AG09319 (cell line): ENCODE measurements around the gene PPY.
"Not testable (repeated sequence)": the region's sequence is repeated elsewhere in the genome, so short reads cannot be mapped to it uniquely, and the experiment has no call there.

Source experiments
- DNase-seq: peaks from one replicate; pipeline ENCODE4 v3.0.0-alpha.2; 2010; ENCODE audit warnings: low read depth; ENCODE audit errors: extremely low read depth
- TF ChIP-seq, protein P1 (sequence below): IDR thresholded peaks from 2 replicates; pipeline ENCODE4 v1.5.1; 2011; ENCODE audit warnings: low read depth, mild to moderate bottlenecking, inconsistent platforms, low read length, moderate library complexity

PPY gene

DNA sequence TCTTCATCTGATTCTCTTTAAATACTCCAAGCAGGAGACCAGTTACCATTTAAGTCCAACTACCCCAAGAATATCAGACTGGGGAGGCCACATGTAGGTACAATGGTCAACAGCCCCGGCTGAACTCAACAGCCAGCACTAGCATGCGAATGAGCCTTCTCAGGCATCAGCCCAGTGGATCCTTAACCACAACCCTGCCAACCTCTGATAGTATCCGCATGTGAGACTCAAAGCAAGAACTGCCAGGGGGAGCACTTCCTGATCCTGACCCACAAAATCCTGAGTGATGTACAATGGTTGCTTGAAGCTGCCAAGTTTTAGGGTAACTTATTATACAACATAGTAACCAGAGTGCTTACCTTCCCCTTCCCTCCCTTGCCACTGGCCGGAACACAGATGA lies 7.5 kb upstream of the PPY start:
- TF ChIP-seq, protein P1, sequence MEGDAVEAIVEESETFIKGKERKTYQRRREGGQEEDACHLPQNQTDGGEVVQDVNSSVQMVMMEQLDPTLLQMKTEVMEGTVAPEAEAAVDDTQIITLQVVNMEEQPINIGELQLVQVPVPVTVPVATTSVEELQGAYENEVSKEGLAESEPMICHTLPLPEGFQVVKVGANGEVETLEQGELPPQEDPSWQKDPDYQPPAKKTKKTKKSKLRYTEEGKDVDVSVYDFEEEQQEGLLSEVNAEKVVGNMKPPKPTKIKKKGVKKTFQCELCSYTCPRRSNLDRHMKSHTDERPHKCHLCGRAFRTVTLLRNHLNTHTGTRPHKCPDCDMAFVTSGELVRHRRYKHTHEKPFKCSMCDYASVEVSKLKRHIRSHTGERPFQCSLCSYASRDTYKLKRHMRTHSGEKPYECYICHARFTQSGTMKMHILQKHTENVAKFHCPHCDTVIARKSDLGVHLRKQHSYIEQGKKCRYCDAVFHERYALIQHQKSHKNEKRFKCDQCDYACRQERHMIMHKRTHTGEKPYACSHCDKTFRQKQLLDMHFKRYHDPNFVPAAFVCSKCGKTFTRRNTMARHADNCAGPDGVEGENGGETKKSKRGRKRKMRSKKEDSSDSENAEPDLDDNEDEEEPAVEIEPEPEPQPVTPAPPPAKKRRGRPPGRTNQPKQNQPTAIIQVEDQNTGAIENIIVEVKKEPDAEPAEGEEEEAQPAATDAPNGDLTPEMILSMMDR = no peak; the same call in none of the 2 replicates
- DNase-seq = no peak

DNA sequence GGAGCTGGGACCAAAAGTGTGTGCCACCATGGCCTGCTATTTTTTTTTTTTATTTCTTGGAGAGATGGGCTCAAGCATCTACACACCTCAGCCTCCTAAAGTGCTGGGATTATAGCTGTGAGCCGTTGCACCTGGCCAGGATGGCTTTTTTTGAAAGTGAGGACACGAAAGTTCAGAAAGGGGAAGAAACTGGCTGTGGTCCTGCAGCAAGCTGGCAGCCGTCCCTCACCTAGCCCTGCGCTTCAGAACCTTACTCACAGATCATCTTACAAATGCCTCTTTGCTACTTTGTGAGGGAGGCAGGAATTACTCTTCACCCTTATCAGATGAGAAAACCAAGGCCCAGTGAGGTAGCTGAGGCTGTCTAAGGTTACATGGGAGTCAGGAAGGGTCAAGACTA lies 4.5 kb upstream of the PPY start:
- DNase-seq = no peak
- TF ChIP-seq, protein P1 = no peak

DNA sequence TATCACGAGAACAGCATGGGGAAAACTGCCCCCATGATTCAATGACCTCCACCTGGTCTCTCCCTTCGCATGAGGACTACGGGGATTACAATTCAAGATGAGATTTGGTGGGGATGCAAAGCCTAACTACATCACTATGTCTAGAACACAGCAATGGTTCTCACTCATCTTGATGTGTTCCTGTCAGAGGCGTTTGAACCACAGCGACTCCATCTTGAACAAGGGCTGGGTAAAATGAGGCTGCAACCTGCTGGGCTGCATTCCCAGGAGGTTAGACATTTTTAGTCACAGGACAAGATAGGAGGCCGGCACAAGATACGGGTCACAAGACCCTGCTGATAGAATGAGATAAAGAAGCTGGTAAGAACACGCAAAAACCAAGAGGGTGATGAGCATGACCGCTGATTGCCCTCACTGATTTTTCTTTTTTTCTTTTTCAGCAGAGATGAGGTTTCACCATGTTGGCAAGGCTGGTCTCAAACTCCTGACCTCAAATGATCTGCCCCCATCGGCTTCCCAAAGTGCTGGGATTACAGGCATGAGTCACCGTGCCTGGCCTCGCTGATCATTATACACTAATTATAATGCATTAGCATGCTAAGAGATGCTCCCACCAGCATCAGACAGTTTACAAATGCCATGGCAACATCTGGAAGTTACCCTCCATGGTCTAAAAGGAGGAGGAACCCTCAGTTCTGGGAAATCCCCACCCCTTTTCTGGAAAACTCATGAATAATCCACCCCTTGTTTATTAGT lies 3.0 kb upstream of the PPY start:
- DNase-seq = peak; percentile 29
- TF ChIP-seq, protein P1 = no peak

DNA sequence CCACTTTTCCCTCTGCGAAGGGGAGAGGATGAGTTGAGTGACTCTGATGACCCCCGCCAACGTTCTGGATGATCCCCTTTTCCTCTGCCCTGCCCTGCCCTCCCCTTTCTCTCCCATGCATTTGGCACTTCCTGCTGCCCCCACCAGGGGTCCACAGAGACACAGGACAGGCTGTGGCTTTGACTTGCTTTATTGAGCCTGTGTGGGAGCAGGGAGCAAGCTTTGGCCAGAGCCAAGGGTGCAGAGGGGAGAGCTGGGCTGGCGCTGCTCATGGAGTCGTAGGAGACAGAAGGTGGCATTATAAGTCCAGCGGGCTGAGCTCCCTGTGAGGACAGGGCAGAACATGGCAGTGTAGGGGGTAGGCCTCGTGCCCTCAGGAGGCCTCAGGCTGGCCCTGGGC lies 1.6 kb downstream of the PPY start:
- no peak for DNase-seq
- TF ChIP-seq, protein P1 = peak; percentile 64

DNA sequence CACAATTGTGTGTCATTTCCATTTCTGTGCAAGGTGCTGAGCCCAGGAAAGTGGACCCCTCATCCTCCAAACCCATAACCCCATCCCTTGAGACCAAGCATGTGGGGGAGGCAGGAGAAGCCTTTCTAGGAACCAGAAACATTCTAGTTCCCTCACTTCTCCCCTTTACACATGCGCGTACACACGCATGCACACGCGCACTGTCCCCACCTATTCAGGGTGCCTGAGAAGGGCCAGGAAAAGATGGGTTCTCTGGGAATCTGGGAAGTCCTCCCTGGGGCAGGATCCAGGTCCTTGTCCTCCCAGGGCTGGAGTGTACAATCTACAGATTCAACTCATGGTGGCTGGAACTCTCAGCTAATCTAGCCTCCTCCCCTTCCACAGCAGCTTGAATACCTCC lies 2.4 kb downstream of the PPY start:
- no peak for DNase-seq
- TF ChIP-seq, protein P1 = no peak

DNA sequence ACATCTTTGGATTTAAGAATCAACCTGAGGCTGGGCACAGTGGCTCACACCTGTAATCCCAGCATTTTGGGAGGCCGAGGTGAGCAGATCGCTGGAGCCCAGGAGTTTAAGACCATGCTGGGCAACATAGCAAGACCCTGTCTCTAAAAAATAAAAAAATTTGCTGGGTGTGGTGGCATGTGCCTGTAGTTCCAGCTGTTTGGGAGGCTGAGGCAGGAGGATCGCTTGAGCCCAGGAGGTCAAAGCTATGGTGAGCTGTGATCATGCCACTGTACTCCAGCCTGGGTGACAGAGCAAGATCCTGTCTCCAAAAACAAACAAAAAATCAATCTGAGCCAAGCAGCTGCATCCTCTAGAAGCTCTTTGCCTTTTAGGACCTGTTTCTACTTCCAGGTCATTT lies 2.8 kb downstream of the PPY start:
- not testable (repeated sequence) for DNase-seq

DNA sequence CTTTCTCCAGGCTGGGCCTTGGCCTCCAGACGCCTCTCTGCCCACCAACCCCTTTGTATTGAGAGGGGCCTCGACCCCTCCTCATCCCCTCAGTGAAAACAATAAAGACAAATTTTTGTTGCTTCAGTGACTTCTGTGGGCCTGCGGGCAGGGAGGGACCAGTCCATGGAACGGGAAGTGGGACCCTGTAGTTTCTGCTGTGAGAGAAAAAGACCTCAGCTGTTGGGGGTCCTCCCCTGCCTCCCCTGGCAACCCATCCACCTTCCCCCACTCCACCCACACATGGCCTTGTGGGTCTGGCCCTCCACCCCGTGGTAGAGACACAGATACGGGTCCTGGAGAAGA lies 3.5 kb downstream of the PPY start:
- TF ChIP-seq, protein P1 = no peak
- no peak for DNase-seq

DNA sequence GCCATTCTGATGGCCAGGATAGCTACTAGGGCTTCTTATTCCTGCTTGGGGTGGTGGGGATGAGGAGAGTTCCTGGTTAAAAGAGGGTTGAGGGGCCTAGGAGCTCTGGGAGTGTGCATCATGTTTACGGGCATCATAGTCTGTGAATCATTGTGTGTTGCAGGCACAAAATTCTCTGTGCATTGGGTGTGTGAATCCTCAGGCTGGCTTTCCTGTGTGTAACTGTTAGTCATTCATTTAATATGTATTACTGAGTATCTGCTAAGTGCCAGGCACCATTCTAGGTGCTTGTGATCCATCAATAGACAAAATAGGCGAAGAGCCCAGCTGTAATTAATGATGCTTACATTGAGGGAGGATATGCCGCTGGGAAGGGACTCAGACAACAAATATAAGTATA lies 5.8 kb downstream of the PPY start:
- TF ChIP-seq, protein P1 = no peak
- DNase-seq = no peak
